Non-pigmented ciliary epithelial cell (primary cell): ENCODE results near the gene CCDC85B.
A peak's percentile ranks its signal among the peaks of the same experiment; 100 is the strongest.

Experiments
- DNase-seq: peaks from one replicate; pipeline ENCODE4 v3.0.0-alpha.2; 2010; ENCODE audit warnings: low read depth

The CCDC85B gene

GRCh38 chr11:65857853-65858680 lies 32.4 kb upstream of the CCDC85B start, which contains the start of gene CFL1:
CFL1 (minus strand) TSS chr11:65858180; CDS start chr11:65858099, 81 bp downstream.
- DNase-seq, result peak; percentile 82

GRCh38 chr11:65858681-65859087 lies 31.8 kb upstream of the CCDC85B start:
- no peak for DNase-seq

DNA sequence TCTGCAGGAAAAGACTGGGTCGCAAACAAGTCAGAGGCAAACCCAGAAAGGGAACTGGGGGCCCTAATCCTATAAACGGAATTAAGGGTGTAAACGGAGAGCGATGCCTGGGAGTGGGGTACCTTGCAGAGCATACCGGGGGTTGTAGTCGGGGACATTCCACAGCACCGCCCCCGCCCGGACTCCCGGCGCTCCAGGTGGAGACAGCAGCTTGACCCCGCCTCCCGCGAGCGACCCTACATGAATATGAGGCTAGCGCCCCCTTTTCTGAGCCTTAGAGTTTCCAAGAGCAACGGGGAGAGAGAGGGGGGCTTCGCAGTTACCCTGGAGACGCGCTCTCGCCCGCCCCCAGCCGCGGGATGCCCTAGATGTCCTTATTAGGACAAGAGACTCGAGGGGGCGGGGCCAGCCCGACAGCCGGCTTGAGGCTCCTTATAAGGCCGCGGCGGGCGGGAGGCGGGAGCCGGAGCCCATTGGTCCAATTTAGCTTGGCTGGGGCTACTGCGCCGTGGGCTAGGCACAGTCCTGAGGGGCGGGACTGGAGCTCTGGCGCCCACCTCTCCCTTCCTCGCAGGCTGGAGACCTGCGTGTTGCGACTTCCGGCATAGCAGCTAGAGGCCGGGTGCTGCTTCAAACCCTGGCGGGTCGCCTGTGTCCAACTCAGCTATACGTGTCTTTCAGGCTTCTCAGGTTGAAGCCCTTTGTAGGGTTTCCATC lies 31.2 kb upstream of the CCDC85B start:
- DNase-seq, result peak; percentile 88

DNA sequence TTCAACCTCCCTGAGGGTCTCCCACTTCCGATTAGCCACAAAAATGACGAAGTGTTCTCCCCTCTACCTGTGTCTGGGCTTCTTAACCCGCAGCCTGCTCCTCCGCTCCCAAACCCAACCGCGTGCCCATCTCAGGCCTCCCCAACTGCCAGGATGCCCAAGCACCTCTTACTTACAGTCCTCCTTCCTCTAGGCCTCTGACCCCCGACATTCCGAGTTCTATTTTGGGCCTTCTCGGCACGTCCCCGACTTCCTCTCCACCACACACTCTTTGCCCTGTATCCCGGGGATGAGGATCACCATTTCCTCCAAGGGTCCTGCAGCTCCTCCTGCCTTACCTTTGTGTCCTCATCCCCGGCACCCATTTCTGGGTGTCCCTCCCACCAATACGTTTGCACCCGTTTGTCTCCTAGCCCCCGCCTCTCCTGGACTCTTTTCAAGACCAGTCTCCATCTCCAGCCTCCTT lies 30.6 kb upstream of the CCDC85B start:
- DNase-seq, result no peak

DNA sequence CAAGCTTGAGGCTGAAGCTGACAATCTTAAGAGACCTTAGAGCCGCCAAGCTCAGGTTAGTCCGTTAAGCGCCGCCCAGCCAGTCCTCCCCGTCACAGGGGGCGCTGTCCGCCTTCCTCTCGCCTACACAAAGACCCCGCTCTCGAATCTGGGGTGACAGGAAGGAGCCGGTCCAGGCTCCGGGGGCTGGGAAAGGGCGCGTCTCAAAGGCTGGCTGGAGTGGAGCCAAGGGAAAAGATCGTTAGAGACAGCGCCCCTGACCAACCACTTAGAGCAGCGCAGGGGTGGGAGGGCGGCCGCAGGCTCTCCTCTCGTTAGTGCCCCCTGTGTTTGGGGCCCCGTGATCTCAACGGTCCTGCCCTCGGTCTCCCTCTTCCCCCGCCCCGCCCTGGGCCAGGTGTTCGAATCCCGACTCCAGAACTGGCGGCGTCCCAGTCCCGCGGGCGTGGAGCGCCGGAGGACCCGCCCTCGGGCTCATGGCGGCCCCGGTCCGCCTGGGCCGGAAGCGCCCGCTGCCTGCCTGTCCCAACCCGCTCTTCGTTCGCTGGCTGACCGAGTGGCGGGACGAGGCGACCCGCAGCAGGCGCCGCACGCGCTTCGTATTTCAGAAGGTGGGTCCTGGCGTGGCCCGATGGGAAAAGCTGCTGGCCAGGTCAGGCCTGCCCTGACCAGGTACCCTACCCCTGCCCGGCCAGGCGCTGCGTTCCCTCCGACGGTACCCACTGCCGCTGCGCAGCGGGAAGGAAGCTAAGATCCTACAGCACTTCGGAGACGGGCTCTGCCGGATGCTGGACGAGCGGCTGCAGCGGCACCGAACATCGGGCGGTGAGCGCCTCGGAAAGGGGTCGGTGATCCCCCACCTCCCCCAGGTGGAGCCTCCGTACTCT lies 30.0 kb upstream of the CCDC85B start, which contains the start of gene MUS81:
Gene MUS81 (plus strand): TSS at position 156 of the 887 bp plus-strand sequence. CDS start 321 bp downstream, at position 477.
- peak; percentile 92 for DNase-seq

DNA sequence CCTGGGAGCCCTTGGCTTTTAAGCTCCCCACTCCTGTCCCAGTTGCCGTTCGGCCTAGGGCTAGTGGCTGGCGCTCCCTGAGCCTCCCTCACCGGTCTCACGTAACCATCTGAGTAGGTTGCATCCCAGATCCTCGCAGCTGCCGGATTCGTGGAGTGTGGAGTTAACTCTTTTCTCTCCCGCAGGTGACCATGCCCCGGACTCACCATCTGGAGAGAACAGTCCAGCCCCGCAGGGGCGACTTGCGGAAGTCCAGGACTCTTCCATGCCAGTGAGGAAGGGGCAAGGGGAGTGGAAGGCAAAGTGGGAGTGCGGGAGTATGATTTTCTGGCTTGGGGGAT lies 29.3 kb upstream of the CCDC85B start:
- DNase-seq, result no peak

- no peak for DNase-seq
Measured at GRCh38 chr11:65861533-65862183, 28.8 kb upstream of the CCDC85B start.

DNA sequence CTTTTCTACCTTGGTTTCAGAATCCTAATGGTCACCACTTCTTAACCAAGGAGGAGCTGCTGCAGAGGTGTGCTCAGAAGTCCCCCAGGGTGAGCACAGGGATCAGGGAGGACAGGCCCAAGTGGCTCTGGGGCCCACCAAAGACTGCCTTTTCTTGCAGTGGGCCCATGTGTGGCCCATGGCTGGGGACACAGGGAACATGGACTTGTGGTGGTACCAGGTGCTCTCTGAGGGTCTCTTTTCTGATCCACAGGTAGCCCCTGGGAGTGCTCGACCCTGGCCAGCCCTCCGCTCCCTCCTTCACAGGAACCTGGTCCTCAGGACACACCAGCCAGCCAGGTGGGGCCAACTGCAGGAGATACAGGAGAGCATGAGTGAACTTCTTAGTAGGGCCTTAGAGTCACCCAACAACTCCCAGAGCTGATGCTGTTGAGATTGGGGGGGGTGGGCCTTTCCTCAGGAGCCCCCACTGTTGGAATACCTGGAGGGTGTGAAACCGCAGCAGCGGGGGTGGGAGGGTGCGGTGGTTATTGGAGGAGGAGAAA lies 28.2 kb upstream of the CCDC85B start:
- DNase-seq, result no peak

GRCh38 chr11:65862941-65863888 lies 27.3 kb upstream of the CCDC85B start:
- DNase-seq, result no peak

DNA sequence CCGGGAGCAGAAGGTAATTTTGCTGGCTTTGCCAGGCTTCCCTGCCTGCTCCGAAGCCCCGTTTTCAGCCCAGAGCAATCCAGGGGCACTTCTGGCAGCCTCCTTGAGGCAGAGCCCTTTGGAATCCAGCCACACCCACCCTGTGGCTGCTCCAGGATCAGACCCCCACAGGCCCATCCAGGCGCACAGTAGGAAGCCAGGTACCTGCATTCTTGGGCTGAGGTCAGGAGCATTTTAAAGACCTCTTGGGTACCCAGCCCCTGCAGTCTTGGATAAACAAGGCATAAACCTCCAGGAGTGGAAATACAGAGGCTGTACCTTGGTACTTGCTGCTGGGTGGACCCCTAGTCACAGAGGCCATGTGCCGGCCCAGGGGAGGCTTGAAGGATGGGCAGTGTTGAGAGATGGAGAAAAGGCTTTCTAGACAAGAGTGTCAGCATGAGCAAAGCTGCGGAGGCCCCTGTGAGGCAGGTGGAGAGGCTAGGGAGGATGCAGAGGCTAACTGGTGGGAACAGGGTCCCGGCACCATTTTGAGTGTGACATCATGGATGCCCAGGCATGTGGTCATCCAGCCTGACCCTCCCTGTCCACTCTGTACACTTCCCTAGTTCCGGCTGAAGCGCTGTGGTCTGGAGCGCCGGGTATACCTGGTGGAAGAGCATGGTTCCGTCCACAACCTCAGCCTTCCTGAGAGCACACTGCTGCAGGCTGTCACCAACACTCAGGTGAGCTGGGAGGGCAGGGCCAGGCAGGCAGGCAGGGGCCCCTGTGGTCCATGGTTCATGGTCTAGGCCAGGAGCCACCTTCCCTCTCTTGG lies 26.4 kb upstream of the CCDC85B start:
- no peak for DNase-seq

- DNase-seq, result no peak
Measured at GRCh38 chr11:65864706-65865471, 25.6 kb upstream of the CCDC85B start.

GRCh38 chr11:65865550-65866172 lies 24.8 kb upstream of the CCDC85B start:
- no peak for DNase-seq

- no peak for DNase-seq
Measured at GRCh38 chr11:65866509-65867283, 23.8 kb upstream of the CCDC85B start.

DNA sequence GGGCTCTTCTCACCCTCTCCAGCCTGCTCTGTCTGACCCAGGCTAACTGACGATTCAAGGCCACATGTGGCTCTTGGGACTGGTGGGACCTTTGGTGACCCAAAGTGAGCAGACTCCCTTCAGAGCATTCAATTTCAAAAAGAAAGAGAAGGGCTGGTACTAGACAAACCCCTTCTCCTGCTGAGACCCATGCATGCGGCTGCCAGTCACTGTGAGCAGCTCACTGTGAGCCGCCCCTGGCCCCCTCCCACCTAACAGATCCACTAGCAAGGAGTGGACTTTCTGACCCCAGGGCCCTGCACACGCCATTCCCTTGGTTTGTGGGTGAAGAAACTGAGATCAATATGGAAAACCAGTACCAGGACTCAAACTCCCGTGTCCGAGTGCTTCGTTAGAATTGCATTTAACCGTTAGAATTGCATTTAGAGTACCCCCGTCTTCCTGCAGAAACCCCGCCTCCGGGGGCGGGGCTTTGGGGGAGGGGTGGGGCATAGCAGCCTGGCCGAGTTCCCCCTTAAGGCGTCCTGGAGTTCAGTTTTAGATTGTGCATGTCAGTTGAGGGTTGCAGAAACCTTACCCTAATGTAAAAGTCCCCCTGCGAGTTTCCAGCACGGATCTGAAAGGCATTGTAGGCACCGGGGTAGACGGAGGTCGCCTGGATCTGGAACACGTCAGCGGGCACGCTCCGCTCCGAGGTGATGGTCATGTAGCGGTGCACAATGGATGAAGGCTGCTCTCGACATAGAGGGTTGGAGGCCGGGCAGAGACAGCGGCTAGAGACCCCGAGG lies 23.0 kb upstream of the CCDC85B start:
- DNase-seq, result no peak

DNA sequence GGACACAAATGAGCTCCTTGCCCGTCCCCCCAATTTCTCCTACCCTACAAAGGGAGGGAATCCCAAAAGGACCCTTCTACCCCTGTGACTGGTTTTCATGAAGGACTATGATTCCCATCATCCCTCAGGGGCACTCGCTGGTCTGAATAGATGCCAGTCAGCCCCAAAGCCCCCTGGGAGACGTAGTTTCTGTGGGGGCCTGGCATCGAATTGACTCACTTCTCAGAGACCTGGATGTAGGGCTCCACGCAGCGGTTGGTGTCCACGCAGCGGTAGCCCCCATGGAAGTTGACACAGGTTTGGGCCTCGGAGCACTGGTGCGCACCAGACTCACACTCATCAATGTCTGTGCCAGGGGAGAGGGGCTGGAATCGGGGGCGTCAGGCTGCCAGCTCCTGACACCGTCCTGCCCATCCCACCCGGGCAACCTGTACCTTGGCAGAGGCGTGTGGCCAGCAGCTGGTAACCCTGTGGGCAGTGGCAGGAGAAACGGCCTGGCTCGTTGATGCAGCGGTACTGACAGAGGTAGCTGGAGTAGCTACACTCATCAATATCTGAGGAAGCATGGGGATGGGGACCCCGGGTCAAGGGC lies 22.3 kb upstream of the CCDC85B start:
- DNase-seq, result no peak

DNA sequence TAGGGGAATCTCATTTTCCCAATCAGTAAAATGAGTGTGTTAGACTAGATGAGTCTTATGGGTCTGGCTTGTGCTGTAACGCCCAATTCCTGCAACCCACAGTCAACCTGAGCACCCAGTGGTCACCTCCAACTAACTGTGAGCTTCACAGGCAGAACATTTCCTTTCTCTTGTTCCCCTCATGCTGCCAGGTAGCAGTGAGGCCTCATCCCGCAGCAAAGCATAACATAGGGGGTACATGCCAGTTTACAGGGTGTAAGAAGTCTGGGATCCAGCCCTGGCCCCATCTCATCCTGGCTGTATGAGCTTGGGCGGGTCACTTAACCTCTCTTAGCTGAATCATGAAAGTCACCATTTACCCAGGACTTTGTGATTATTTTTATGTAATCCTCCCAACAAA lies 21.6 kb upstream of the CCDC85B start:
- DNase-seq, result no peak
